H1 (cell line): Measurements from ENCODE around the gene SIRT3. TPM values are rescaled to one million over a fixed set of nuclear protein-coding genes. Genes with fewer than 3 reads are reported as not detected.

Experiments used
- CTCF ChIA-PET: fragments of 300-600 bp; sonication (Branson Sonifier 250); formaldehyde crosslinking; loops from one replicate; lab custom pipeline; 2021; ENCODE audit not compliant: partially characterized antibody; lab: Charles Lee
- POLR2A ChIA-PET: fragments of 300-600 bp; sonication (Branson Sonifier 250); formaldehyde crosslinking; loops from one replicate; lab custom pipeline; 2021; ENCODE audit warnings: inconsistent platforms; ENCODE audit not compliant: partially characterized antibody; lab: Charles Lee
- DNase-seq, 2 experiments: peaks; one replicate each; pipeline versions ENCODE4 v3.0.0 to v3.0.0-alpha.2; 2010 to 2022; ENCODE audit warnings: low spot score in 2 of 2, low read depth in 1 of 2, mixed read lengths in 1 of 2
- FAIRE-seq: peaks from 2 replicates; lab custom pipeline; 2011; peaks lifted over from hg19 to GRCh38; lab: Jason Lieb, UNC
- H2AFZ ChIP-seq: 2 replicates; pipeline ENCODE4 v1.8.1; 2012; ENCODE audit warnings: low read length, inconsistent platforms
- H2AK5ac ChIP-seq: 2 replicates; pipeline ENCODE4 v1.6.1; 2013; ENCODE audit warnings: low read depth, low read length
- H2BK120ac ChIP-seq: replicated peaks from 2 replicates; pipeline ENCODE3; 2013; ENCODE audit warnings: low read depth, low read length, inconsistent platforms
- H2BK12ac ChIP-seq: 2 replicates; pipeline ENCODE4 v1.6.1; 2013; ENCODE audit warnings: low read depth, low read length
- H2BK15ac ChIP-seq: 2 replicates; pipeline ENCODE4 v1.6.1; 2013; ENCODE audit warnings: low read length
- H2BK20ac ChIP-seq: 2 replicates; pipeline ENCODE4 v1.6.1; 2013; ENCODE audit warnings: low read length
- H2BK5ac ChIP-seq: 2 replicates; pipeline ENCODE4 v1.6.1; 2013; ENCODE audit warnings: low read depth, low read length
- H3K14ac ChIP-seq: 2 replicates; pipeline ENCODE4 v1.6.1; 2013; ENCODE audit warnings: inconsistent platforms; ENCODE audit not compliant: insufficient read length
- H3K18ac ChIP-seq: 2 replicates; pipeline ENCODE4 v1.6.1; 2013; ENCODE audit warnings: low read length; ENCODE audit errors: extremely low read depth
- H3K23ac ChIP-seq: 2 replicates; pipeline ENCODE4 v1.6.1; 2013; ENCODE audit warnings: inconsistent platforms; ENCODE audit not compliant: insufficient read length
- H3K23me2 ChIP-seq: 2 replicates; pipeline ENCODE4 v1.6.1; 2013; ENCODE audit warnings: low read depth, low read length
- H3K27ac ChIP-seq: 2 replicates; pipeline ENCODE4 v1.6.1; 2011; ENCODE audit warnings: low read depth, low read length, inconsistent platforms
- H3K27me3 ChIP-seq, 4 experiments: replicated peaks in 1 of 4; 1 replicate in 1 of 4; 2 replicates in 3 of 4; pipeline versions ENCODE4 v1.6.1 to v1.8.1; 2011 to 2013; ENCODE audit warnings: low read length in 3 of 4, mild to moderate bottlenecking in 3 of 4, inconsistent platforms in 2 of 4, mixed read lengths in 2 of 4, moderate library complexity in 1 of 4; ENCODE audit not compliant: control insufficient read depth in 3 of 4, insufficient read depth in 3 of 4; ENCODE audit errors: extremely low read depth in 1 of 4
- H3K36me3 ChIP-seq, 4 experiments: 2 replicates each; pipeline versions ENCODE4 v1.6.1 to v1.8.1; 2011 to 2013; ENCODE audit warnings: mild to moderate bottlenecking in 4 of 4, low read length in 3 of 4, moderate library complexity in 2 of 4, control low read depth in 1 of 4, inconsistent platforms in 1 of 4; ENCODE audit not compliant: insufficient read depth in 4 of 4, control insufficient read depth in 2 of 4
- H3K4ac ChIP-seq: replicated peaks from 2 replicates; pipeline ENCODE3; 2013; ENCODE audit warnings: low read length, low read depth, mixed read lengths, inconsistent platforms; ENCODE audit not compliant: insufficient read length
- H3K4me1 ChIP-seq, 4 experiments: replicated peaks in 1 of 4; 1 replicate in 1 of 4; 2 replicates in 3 of 4; pipeline versions ENCODE4 v1.6.1 to v1.8.1; 2011 to 2013; ENCODE audit warnings: low read length in 3 of 4, inconsistent platforms in 2 of 4, mixed read lengths in 1 of 4; ENCODE audit not compliant: insufficient read depth in 4 of 4, control insufficient read depth in 3 of 4
- H3K4me2 ChIP-seq, 2 experiments: 2 replicates each; pipeline versions ENCODE4 v1.6.1 to v1.8.1; 2011 to 2013; ENCODE audit warnings: low read depth in 2 of 2, low read length in 2 of 2, control low read depth in 1 of 2, inconsistent platforms in 1 of 2, mild to moderate bottlenecking in 1 of 2; ENCODE audit not compliant: insufficient read depth in 1 of 2
- H3K4me3 ChIP-seq, 4 experiments: fragments of 200-600, 300-600 bp in 1 of 4; sonication (generic), shearing (Covaris generic), sonication (Bioruptor Twin) in 1 of 4; 2 replicates each; pipeline versions ENCODE4 v1.5.1 to v1.8.1; 2011 to 2016; ENCODE audit warnings: low read length in 4 of 4, low read depth in 3 of 4, control low read depth in 2 of 4, inconsistent platforms in 2 of 4, mild to moderate bottlenecking in 2 of 4, mixed read lengths in 1 of 4, moderate library complexity in 1 of 4; ENCODE audit not compliant: insufficient read depth in 2 of 4; ENCODE audit errors: extremely low read depth in 1 of 4
- H3K56ac ChIP-seq: replicated peaks from 2 replicates; pipeline ENCODE3; 2013; ENCODE audit warnings: low read depth, mild to moderate bottlenecking, mixed read lengths, low read length, inconsistent platforms; ENCODE audit not compliant: insufficient read length
- H3K79me1 ChIP-seq: 2 replicates; pipeline ENCODE4 v1.6.1; 2013; ENCODE audit warnings: low read depth, low read length, control low read depth
- H3K79me2 ChIP-seq, 2 experiments: 2 replicates each; pipeline versions ENCODE4 v1.6.1 to v1.8.1; 2012 to 2013; ENCODE audit warnings: low read length in 2 of 2, mild to moderate bottlenecking in 2 of 2, inconsistent platforms in 1 of 2; ENCODE audit not compliant: insufficient read depth in 2 of 2, control insufficient read depth in 1 of 2
- H3K9ac ChIP-seq, 4 experiments: replicated peaks in 1 of 4; 1 replicate in 1 of 4; 2 replicates in 3 of 4; pipeline versions ENCODE4 v1.6.1 to v1.8.1; 2011 to 2013; ENCODE audit warnings: low read depth in 3 of 4, low read length in 3 of 4, control low read depth in 2 of 4, mild to moderate bottlenecking in 2 of 4, moderate library complexity in 2 of 4, inconsistent platforms in 1 of 4; ENCODE audit errors: extremely low read depth in 1 of 4
- H3K9me3 ChIP-seq, 2 experiments: 2 replicates each; pipeline versions ENCODE4 v1.6.1 to v1.8.1; 2012 to 2013; ENCODE audit warnings: mild to moderate bottlenecking in 2 of 2, moderate library complexity in 2 of 2, control low read depth in 1 of 2, inconsistent platforms in 1 of 2, low read depth in 1 of 2, low read length in 1 of 2, mixed read lengths in 1 of 2; ENCODE audit not compliant: insufficient read depth in 2 of 2
- H4K20me1 ChIP-seq, 2 experiments: replicated peaks in 1 of 2; 2 replicates each; pipeline versions ENCODE3 to v1.8.1; 2011 to 2013; ENCODE audit warnings: inconsistent platforms in 2 of 2, low read length in 2 of 2, mild to moderate bottlenecking in 1 of 2; ENCODE audit not compliant: insufficient read depth in 2 of 2, control insufficient read depth in 1 of 2
- H4K5ac ChIP-seq: 2 replicates; pipeline ENCODE4 v1.6.1; 2013; ENCODE audit warnings: low read length, low read depth, mixed read lengths, inconsistent platforms; ENCODE audit not compliant: insufficient read length
- H4K8ac ChIP-seq: 2 replicates; pipeline ENCODE4 v1.8.0; 2013; ENCODE audit warnings: mild to moderate bottlenecking, moderate library complexity, low read length, inconsistent platforms; ENCODE audit not compliant: insufficient read depth; ENCODE audit errors: extremely low read depth
- H4K91ac ChIP-seq: replicated peaks from 2 replicates; pipeline ENCODE3; 2013; ENCODE audit warnings: low read length, mixed read lengths, inconsistent platforms; ENCODE audit not compliant: insufficient read length
- ATF2 ChIP-seq: IDR thresholded peaks from 2 replicates; pipeline ENCODE4 v1.6.1; 2012; ENCODE audit warnings: low read length, inconsistent platforms
- CTBP2 ChIP-seq: IDR thresholded peaks from 2 replicates; pipeline ENCODE4 v1.7.0; 2011; ENCODE audit warnings: borderline replicate concordance, mild to moderate bottlenecking, moderate library complexity, mixed read lengths, low read length; ENCODE audit not compliant: insufficient read depth, insufficient read length
- GTF2F1 ChIP-seq: IDR thresholded peaks from 2 replicates; pipeline ENCODE4 v1.6.1; 2012; ENCODE audit warnings: low read depth, low read length, improper control_type of control experiment, borderline replicate concordance
- NANOG ChIP-seq: IDR thresholded peaks from 2 replicates; pipeline ENCODE4 v1.6.1; 2011; ENCODE audit warnings: low read length, low read depth, mild to moderate bottlenecking, inconsistent platforms; ENCODE audit not compliant: insufficient read depth, poor library complexity, severe bottlenecking
- NRF1 ChIP-seq: IDR thresholded peaks from 2 replicates; pipeline ENCODE4 v1.6.1; 2011; ENCODE audit warnings: mild to moderate bottlenecking, low read depth, low read length, improper control_type of control experiment
- SIN3A ChIP-seq, 2 experiments: IDR thresholded peaks in 1 of 2; conservative IDR thresholded peaks in 1 of 2; 2 replicates each; pipeline ENCODE4 v1.6.1; 2011 to 2012; ENCODE audit warnings: low read length in 2 of 2, improper control_type of control experiment in 1 of 2, low read depth in 1 of 2, mild to moderate bottlenecking in 1 of 2
- SIRT6 ChIP-seq: IDR thresholded peaks from one replicate; pipeline ENCODE4 v1.7.1; 2012; ENCODE audit warnings: low read length, inconsistent platforms
- TEAD4 ChIP-seq: IDR thresholded peaks from 2 replicates; pipeline ENCODE4 v1.6.1; 2012; ENCODE audit warnings: low read depth, low read length, inconsistent platforms, mixed read lengths
- WGBS, 2 experiments: shearing (Covaris generic) in 1 of 2; methylation state at CpG; one replicate each; pipeline versions ENCODE4 v1.1.6 to v1.1.7; 2013 to 2015; ENCODE audit warnings: low lambda C conversion rate in 2 of 2, mixed read lengths in 2 of 2, inconsistent platforms in 1 of 2, low coverage in 1 of 2, missing lambda C conversion rate in 1 of 2; ENCODE audit not compliant: insufficient replicate concordance in 2 of 2, insufficient coverage in 1 of 2, insufficient read length in 1 of 2; ENCODE audit errors: extremely low coverage in 1 of 2, missing lambda C conversion rate in 1 of 2; 5-methylcytosine and 5-hydroxymethylcytosine counted together
- polyA plus RNA-seq, 7 experiments: library from polyadenylated mRNA; depleted of rRNA in 3 of 7; stranded (reverse) in 5 of 7; unstranded in 2 of 7; fragments of >200 nt in 5 of 7; fragments of 200-250 nt in 2 of 7; gene quantifications; 1 replicate in 5 of 7; 2 replicates in 1 of 7; 4 replicates in 1 of 7; pipeline versions ENCODE4 v1.2.1 to v1.2.3, GENCODE V29; 2011 to 2013; ENCODE audit warnings: missing spikeins in 2 of 7, mixed read lengths in 2 of 7
- total RNA-seq: library from RNA; stranded (reverse); fragmentation: NEBNext Ultra II Directional; extraction: Animal tissue kit (Norgen Biotek cat#: 25700); gene quantifications from 2 replicates; pipeline ENCODE4 v1.2.1, GENCODE V29; 2021

Gene SIRT3
- total and polyA plus RNA-seq, 2 of the 8 experiments (the other 6 are each of a cell fraction or from before 2014, with no cell fraction given): 14.3 to 21.6 TPM

GRCh38 chr11:196786-197731 is 39.1 kb downstream of the SIRT3 start:
- H3K23me2 ChIP-seq: no peaks in the 10 kb centered on the region
- H2AFZ ChIP-seq: no peak overlapping the region
- no peak overlapping the region for H2BK20ac ChIP-seq
- H4K5ac ChIP-seq: no peak overlapping the region
- peaks cover 0 to 12% of the 10 kb centered on the region in 2 experiments; a peak in 1 of 4 replicates for H3K9me3 ChIP-seq
- H3K4me1 ChIP-seq: no peaks in the 10 kb centered on the region
- CTCF ChIA-PET: interaction anchor here (1.4 kb wide), 2 partner anchors 54 to 166 kb away, joined by 3 to 4 read pairs; no protein-coding TSS in a partner anchor
- no peak overlapping the region for H3K9ac ChIP-seq
- 91% methylated on average over 20 of the region's 23 CpGs; no CpG with 5 or more reads in 1 of the 2 experiments for WGBS, 2 experiments
- no peak overlapping the region for H3K14ac ChIP-seq
- no peak overlapping the region for H4K91ac ChIP-seq
- H3K36me3 ChIP-seq: no peaks in the 10 kb centered on the region
- no peak overlapping the region for H3K23ac ChIP-seq
- H3K4me2 ChIP-seq: no peak overlapping the region
- no peaks in the 10 kb centered on the region for H4K20me1 ChIP-seq
- H4K8ac ChIP-seq: no peak overlapping the region
- no peak overlapping the region for H2BK12ac ChIP-seq
- H3K27ac ChIP-seq: no peak overlapping the region
- no peak for FAIRE-seq
- H3K79me1 ChIP-seq: no peaks in the 10 kb centered on the region
- H2BK5ac ChIP-seq: no peak overlapping the region
- no peak overlapping the region for H2BK120ac ChIP-seq
- POLR2A ChIA-PET: interaction anchor here (0.8 to 1.0 kb wide), 4 partner anchors 10 to 171 kb away, joined by 3 to 4 read pairs (median 4); partner anchors contain the start of genes BET1L and RIC8A
- peak in 1 of 2 experiments; percentile 33 for DNase-seq
- H3K56ac ChIP-seq: no peak overlapping the region
- H2AK5ac ChIP-seq: no peak overlapping the region
- H3K4me3 ChIP-seq: no peak overlapping the region
- H2BK15ac ChIP-seq: no peak overlapping the region
- no peak overlapping the region for H3K18ac ChIP-seq
- no peaks in the 10 kb centered on the region for H3K27me3 ChIP-seq
- H3K4ac ChIP-seq: no peak overlapping the region
- H3K79me2 ChIP-seq: no peaks in the 10 kb centered on the region
- TF ChIP-seq NRF1 (no peak), NANOG (no peak), SIRT6 (no peak), ATF2 (no peak), SIN3A (conservative IDR thresholded peaks at IDR 0.05 in 1 of 2, IDR thresholded peaks at IDR 0.05 in 1 of 2; ENCODE audit: low read depth in 1 of 2, low read length in 2 of 2) (no peak), GTF2F1 (no peak), CTBP2 (no peak), TEAD4 (no peak)
